DOHH2 (cell line): ENCODE data around the gene KIF7.

Experiments
- EZH2phosphoT487 ChIP-seq: fragments of 200-600 bp; sonication (generic); IDR thresholded peaks from 2 replicates; pipeline ENCODE4 v1.6.1; 2017; ENCODE audit warnings: borderline replicate concordance, mild to moderate bottlenecking, antibody characterized with exemption, low read length, moderate library complexity, mixed read lengths
- TF ChIP-seq, protein P1 (sequence below): fragments of 200-600 bp; sonication (generic); IDR thresholded peaks from one replicate; pipeline ENCODE4 v1.5.1; 2014; ENCODE audit warnings: antibody characterized with exemption, mild to moderate bottlenecking, low read depth, low read length; ENCODE audit not compliant: poor library complexity, severe bottlenecking

DNA sequence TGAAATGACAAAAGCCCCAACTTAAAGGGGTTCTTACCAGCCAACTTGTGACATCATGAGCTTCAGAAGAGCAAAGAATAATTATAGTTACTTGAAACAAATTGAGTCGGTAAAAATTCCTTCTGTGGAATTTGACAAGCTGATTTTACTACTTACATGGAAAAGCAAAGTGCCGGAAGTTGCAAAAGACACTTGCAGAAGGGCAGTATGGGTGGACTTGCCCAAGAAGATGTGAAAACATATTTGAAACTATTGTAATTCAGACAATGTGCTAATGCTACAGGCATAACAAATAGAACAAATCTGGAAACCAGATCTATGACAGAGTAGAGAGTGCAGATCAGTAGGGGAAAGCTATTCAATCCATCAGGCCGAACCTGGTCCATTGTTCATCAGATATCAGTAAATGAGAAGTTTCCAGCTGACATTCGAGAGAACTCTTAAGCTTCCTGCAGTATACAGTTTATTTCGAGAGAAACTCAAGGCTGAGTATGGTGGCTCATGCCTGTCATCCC lies 2.5 kb upstream of the KIF7 start:
- TF ChIP-seq, protein P1, sequence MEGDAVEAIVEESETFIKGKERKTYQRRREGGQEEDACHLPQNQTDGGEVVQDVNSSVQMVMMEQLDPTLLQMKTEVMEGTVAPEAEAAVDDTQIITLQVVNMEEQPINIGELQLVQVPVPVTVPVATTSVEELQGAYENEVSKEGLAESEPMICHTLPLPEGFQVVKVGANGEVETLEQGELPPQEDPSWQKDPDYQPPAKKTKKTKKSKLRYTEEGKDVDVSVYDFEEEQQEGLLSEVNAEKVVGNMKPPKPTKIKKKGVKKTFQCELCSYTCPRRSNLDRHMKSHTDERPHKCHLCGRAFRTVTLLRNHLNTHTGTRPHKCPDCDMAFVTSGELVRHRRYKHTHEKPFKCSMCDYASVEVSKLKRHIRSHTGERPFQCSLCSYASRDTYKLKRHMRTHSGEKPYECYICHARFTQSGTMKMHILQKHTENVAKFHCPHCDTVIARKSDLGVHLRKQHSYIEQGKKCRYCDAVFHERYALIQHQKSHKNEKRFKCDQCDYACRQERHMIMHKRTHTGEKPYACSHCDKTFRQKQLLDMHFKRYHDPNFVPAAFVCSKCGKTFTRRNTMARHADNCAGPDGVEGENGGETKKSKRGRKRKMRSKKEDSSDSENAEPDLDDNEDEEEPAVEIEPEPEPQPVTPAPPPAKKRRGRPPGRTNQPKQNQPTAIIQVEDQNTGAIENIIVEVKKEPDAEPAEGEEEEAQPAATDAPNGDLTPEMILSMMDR: no peak
- no peak for TF ChIP-seq EZH2phosphoT487
